NCI-H2171 treated with DMSO at 0.1 percent for 48 hours (cell line): ENCODE results near the gene PLAU.
"Not testable (repeated sequence)": the region's sequence is repeated elsewhere in the genome, so short reads cannot be mapped to it uniquely, and the experiment has no call there.

ENCODE experiments used
- DNase-seq: peaks from one replicate; lab custom pipeline; 2025; lab: John Stamatoyannopoulos, UW

PLAU gene

GRCh38 chr10:73922007-73922863 lies 11.3 kb downstream of the PLAU start:
- DNase-seq = no peak

DNA sequence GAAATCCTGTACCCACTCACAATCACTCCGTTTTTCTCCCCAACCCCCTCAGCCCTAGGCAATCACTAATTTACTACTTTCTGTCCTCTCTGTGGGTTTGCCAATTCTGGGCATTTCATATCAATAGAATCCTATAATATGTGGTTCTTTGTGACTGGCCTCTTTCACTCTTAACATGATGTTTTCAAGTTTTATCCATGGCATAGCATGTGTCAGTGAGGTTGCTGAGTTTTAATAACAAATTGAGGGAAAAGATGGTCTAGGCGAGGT lies 11.9 kb downstream of the PLAU start:
- no peak for DNase-seq

GRCh38 chr10:73923935-73924598 lies 13.1 kb downstream of the PLAU start:
- no peak for DNase-seq

DNA sequence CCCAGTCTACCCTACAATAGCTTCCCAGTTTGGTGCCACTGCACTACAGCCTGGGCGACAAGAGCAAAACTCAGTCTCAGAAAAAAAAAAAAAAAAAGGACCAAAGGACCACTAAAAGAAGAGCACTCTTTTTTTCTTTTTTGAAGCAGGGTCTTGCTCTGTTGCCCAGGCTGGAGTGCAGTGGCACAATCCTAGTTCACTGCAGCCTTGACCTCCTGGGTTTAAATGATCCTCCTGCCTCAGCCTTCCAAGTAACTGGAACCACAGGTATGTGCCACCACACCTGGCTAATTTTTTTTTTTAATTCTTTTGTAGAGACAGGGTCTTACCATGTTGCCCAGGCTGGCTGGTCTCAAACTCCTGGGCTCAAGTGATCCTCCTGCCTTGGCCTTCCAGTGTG lies 14.0 kb downstream of the PLAU start:
- no peak for DNase-seq

- DNase-seq = no peak
These were observed 14.6 kb downstream of the PLAU start for GRCh38 chr10:73925539-73925938.

DNA sequence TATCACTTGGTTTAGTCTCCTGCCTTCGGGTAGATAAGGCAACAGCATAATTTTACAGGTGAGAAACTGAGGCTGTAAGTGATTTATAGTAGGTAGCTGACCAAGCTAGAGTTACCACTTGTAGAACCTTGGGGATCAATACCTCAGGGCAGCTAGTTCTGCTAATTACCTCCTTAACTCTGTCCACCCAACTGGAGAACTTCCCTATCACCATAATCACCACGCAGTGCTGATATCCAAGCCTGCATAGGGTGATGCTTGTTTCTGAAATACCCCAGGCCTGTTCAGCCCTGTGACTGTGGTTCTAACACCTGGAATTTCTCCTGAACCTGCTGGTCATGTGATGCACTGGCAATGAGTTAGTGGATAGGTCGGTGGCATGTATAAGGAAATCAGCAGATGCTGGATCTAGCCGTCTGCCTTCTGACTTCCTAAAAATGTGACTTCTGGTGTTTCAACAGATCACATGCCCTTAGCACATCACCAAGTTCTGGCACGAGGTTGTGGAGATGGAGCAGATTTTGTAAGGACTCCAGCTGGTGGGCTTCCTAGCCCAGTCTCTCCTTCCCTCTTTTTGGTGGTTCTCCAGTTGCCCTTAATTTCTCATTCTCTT lies 15.3 kb downstream of the PLAU start:
- no peak for DNase-seq

DNA sequence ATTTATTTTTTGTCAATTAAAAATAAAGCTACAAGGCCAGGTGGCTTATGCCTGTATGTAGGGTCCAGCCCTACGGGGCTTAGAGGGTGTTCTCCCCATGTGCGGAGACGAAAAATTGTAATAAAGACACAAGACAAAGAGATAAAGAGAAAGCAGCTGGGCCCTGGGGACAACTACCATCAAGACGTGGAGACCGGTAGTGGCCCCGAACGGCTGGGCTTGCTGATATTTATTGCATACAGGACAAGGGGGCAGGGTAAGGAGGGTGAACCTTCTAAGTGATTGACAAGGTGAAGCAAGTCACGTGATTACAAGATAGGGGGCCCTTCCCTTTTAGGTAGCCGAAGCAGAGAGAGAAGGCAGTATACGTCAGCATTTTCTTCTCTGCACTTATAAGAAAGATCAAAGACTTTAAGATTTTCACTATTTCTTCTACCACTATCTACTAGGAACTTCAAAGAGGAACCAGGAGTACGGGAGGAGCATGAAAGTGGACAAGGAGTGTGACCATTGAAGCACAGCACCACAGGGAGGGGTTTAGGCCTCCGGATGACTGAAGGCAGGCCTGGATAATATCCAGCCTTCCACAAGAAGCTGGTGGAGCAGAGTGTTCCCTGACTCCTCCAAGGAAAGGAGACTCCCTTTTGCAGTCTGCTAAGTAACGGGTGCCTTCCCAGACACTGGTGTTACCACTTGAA lies 19.8 kb downstream of the PLAU start:
- DNase-seq = not testable (repeated sequence)

- DNase-seq = no peak
These were observed 21.1 kb downstream of the PLAU start for GRCh38 chr10:73931767-73932619.

DNA sequence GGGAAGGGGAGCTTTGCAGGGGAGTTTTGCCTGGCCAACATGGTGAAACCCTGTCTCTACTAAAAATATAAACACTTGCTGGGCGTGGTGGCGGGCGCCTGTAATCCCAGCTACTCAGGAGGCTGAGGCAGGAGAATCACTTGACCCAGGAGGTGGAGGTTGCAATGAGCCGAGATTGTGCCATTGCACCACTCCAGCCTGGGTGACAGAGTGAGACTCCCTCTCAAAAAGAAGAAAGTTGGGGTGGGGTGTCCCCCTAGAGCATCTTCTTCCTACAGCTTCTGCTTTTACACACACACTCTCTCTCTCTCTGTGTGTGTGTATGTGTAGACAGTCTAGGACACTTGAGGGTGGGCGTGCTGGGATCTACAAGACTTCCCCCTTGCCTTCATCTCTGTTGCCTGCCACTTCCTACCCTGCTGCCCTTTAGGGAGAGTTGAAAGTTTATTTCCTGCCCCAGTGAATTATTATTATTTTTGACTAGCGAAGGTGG lies 21.7 kb downstream of the PLAU start:
- DNase-seq = no peak

DNA sequence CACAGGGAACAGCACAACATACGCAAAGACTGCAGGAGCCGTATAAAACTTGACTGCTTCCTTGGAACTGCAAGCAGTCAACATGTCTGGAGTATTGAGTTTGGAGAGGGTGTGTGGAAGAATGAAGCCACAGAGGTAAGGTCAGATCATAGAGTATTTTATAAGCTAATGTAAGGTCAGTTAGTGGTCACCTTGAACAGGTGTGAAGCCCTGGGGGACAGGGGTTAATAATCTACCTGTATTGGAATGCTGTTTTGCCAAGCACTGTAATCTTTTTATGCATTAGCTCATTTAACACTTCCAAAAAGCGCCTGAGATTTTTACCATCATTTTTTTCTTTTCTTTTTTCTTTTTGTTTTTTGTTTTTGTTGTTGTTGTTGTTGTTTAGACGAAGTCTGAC lies 23.1 kb downstream of the PLAU start:
- no peak for DNase-seq

GRCh38 chr10:73935895-73936294 lies 25.0 kb downstream of the PLAU start:
- no peak for DNase-seq

DNA sequence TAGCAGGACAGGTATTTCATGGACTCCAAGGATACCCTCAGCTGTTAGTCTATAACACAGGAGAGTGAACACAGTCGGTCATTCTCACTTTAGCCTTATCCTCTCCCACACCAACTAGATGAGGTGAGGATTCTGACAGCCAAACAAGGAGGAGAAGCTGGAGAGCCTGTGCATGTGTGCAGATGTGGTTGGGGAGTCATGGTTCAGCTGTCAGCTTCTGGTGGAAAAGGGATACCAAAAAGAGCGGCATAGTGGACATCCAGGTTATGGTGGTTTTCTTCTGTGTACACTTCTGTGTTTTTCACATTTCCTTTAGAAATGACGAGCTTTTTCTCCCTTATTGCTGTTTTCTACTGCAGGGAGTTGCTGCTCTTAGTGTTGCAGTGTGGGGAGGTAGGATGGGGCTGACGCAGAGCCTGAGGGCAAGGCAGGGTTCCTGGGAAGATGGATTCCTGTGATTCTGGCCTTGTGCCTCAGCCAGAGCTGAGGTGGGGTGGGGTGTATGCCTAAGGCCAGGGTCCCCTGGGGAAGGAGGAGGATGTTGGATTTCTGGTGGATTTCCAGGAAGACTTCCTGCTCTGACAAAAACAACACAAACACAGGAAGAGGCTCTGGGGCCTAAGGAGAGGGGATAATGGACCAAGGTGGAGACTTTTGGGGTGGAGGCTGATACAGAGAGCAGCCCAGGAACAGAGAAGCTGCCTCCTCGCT lies 26.6 kb downstream of the PLAU start:
- no peak for DNase-seq

DNA sequence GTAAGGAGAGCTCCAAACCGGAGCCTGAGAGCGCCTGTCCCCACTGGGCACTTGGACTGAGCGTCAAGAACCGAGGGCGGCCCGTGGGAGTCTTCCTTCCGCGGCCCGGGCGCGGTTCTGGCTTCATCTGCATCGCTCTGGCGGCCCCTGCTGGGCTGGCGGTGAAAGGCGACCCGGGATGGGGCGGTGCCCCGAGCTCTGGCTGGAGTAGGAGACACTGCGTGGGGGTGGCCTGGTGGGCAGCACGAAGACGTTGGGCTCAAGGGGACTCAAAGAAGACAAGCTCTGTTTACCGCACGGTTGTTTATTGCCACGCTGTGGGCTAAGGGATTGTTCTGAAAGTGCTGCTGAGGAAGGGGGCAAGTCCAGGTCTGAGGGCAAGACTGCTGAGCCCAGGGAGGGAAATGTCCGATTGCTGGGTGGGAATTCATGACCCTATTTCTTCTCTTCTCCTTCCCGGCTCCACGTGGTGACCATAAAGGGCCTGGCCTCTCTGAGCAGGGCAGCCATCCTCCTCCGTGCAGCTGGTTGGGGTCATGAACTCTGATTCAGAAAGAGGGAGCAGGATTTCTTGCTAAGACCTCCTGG lies 29.8 kb downstream of the PLAU start:
- DNase-seq = peak; percentile 26

DNA sequence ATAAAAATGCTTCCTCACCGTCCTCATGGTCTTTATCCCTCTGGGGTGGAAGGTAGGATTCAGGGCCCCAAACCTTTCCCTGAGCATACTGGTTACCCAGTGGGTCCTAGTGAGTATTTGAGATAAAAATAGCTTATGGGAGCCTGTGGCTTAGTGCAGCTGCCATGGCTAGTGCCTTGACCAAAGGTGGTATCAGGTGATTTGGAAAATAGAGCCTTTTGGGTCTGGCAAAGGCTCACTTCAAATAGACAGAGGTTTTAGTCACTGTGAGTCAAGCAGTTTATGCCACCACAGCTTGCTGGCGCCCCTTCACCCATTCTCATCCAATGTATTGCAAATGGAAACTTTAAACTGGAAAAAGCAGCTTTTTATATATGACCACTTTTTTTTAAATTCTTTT lies 30.4 kb downstream of the PLAU start:
- DNase-seq = no peak

DNA sequence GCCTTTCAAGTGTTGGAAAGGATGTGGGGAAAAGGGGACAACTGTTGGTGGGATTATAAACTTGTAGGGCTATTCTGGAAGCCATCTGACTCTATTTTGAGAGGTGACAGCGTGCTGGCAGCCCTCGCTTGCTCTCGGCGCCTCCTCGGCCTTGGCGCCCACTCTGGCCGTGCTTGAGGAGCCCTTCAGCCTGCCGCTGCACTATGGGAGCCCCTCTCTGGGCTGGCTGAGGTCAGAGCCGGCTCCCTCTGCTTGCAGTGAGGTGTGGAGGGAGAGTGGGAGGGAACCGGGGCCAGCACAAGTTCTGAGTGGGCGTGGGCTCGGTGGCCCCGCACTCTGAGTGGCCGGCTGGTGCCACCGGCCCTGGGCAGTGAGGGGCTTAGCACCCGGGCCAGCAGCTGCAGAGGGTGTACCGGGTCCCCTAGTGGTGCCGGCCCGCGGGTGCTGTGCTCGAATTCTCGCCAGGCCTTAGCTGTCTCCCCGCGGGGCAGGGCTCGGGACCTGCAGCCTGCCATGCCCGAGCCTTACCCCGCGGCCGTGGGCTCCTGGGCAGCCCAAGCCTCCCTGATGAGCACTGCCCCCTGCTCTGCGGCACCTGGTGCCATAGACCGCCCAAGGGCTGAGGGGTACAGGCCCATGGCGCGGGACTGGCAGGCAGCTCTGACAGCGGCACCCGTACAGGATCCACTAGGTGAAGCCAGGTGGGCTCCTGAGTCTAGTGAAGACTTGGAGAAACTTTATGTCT lies 33.6 kb downstream of the PLAU start:
- no peak for DNase-seq

GRCh38 chr10:73946253-73947145 lies 35.6 kb downstream of the PLAU start:
- DNase-seq = no peak

- no peak for DNase-seq
These were observed 38.2 kb downstream of the PLAU start for GRCh38 chr10:73948947-73949633.
